Uterus (tissue), 2 donors: ENCODE measurements around the gene HLTF.

Experiments
- CTCF ChIP-seq, 4 experiments: fragments of 200-600 bp in 2 of 4; fragments of 450-650 bp in 2 of 4; sonication (generic) in 2 of 4; IDR thresholded peaks; one replicate each; pipeline ENCODE4 v1.5.1; 2016 to 2019; ENCODE audit warnings: antibody characterized with exemption in 4 of 4, mild to moderate bottlenecking in 2 of 4, moderate library complexity in 1 of 4
- POLR2A ChIP-seq, 2 donors: fragments of 450-650 bp; IDR thresholded peaks; one replicate each; pipeline ENCODE4 v1.6.1; 2016; ENCODE audit warnings: antibody characterized with exemption in 2 of 2, mild to moderate bottlenecking in 1 of 2, moderate library complexity in 1 of 2

- TF ChIP-seq CTCF (IDR thresholded peaks at IDR 0.05) = no peak
- TF ChIP-seq POLR2A (IDR thresholded peaks at IDR 0.05) = no peak
These were observed 59.6 kb downstream of the HLTF start for GRCh38 chr3:149026718-149027117.
